Natural killer cell (primary cell): Measurements from ENCODE around the gene SPRN. TPM values are rescaled to one million over a fixed set of nuclear protein-coding genes. Genes with fewer than 3 reads are reported as not detected.

ENCODE experiments used
- ATAC-seq, 3 donors: fragments of 150-1000 bp in 2 of 3; fragments of 200-7000 bp in 1 of 3; cut with Tn5 transposase; 1 replicate in 1 of 3; 2 replicates in 2 of 3; pipeline ENCODE4 v1.10.0; 2021; ENCODE audit warnings: mild to moderate bottlenecking in 2 of 3, moderate library complexity in 2 of 3
- DNase-seq, 2 donors: peaks; one replicate each; pipeline versions ENCODE4 v3.0.0 to v3.0.0-alpha.2; 2013 to 2021; ENCODE audit warnings: mixed read lengths in 1 of 2
- H3K27ac ChIP-seq: one replicate; pipeline ENCODE4 v1.5.1; 2013; ENCODE audit warnings: mild to moderate bottlenecking, low read length
- H3K27me3 ChIP-seq: one replicate; pipeline ENCODE4 v1.6.1; 2013; ENCODE audit warnings: low read length; ENCODE audit not compliant: control insufficient read depth, insufficient read depth
- H3K36me3 ChIP-seq: one replicate; pipeline ENCODE4 v1.6.1; 2013; ENCODE audit warnings: low read length; ENCODE audit not compliant: control insufficient read depth, insufficient read depth
- H3K4me1 ChIP-seq: one replicate; pipeline ENCODE4 v1.6.1; 2013; ENCODE audit warnings: low read length; ENCODE audit not compliant: control insufficient read depth, insufficient read depth
- H3K4me3 ChIP-seq: one replicate; pipeline ENCODE4 v1.5.1; 2013; ENCODE audit warnings: low read length
- H3K9me3 ChIP-seq: one replicate; pipeline ENCODE4 v1.6.1; 2013; ENCODE audit warnings: low read length; ENCODE audit not compliant: control insufficient read depth, insufficient read depth
- H3K27ac Mint-ChIP-seq, 2 donors: one replicate each; pipeline ENCODE4 v1.8.0; 2022; ENCODE audit warnings: mild to moderate bottlenecking in 2 of 2, mixed read lengths in 2 of 2, moderate library complexity in 1 of 2
- H3K27me3 Mint-ChIP-seq, 2 donors: one replicate each; pipeline ENCODE4 v1.8.0; 2022; ENCODE audit warnings: low read depth in 2 of 2, mixed read lengths in 2 of 2
- H3K36me3 Mint-ChIP-seq: one replicate; pipeline ENCODE4 v1.8.0; 2022; ENCODE audit warnings: mixed read lengths
- H3K4me1 Mint-ChIP-seq, 2 donors: one replicate each; pipeline ENCODE4 v1.8.0; 2022; ENCODE audit warnings: mixed read lengths in 2 of 2
- H3K4me3 Mint-ChIP-seq: one replicate; pipeline ENCODE4 v1.8.0; 2022; ENCODE audit warnings: mild to moderate bottlenecking, moderate library complexity, mixed read lengths
- H3K9me3 Mint-ChIP-seq, 2 donors: one replicate each; pipeline ENCODE4 v1.8.0; 2022; ENCODE audit warnings: mixed read lengths in 2 of 2
- WGBS: methylation state at CpG from one replicate; pipeline ENCODE4 v1.1.7; 2013; ENCODE audit warnings: missing lambda C conversion rate; ENCODE audit not compliant: insufficient coverage; 5-methylcytosine and 5-hydroxymethylcytosine counted together
- intact Hi-C: fragments of 100-400 bp; cut with micrococcal nuclease; formaldehyde crosslinking; loops from one replicate; pipeline ENCODE4 v1.14.2; 2022
- total RNA-seq, 4 donors: library from RNA; stranded (reverse); fragments of 120-200 nt in 1 of 4; gene quantifications; one replicate each; pipeline versions ENCODE4 v1.2.3 to v1.2.4, GENCODE V29; 2013 to 2022
- TF ChIP-seq, protein P1 (sequence below): fragments of 200-600 bp; IDR thresholded peaks from one replicate; pipeline ENCODE4 v1.8.0; 2022; ENCODE audit warnings: antibody characterized with exemption

Gene SPRN
- total RNA-seq, 3 donors from 2014 or later (not counting 1 experiment from before 2014, with no cell fraction given), result not detected

DNA sequence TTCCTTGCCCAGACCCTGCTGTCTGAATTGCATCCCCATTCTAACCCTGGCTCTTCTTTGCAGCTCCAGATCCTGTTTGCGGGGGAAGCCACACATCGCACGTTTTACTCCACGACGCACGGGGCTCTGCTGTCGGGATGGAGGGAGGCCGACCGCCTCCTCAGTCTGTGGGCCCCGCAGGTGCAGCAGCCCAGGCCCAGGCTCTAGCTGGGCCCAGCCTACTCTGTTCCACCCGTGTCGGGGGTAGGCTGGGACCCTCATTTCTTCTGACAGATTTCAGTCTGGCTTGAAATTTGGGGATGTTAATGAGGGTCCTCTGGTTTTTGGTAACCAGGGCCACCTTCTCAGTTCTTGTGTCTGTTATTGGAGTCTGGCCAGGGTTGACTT, 33.2 kb downstream of the SPRN start:
- H3K27me3 Mint-ChIP-seq, result no peaks in the 10 kb centered on the region
- H3K27ac Mint-ChIP-seq, result peak overlapping the region; percentile 91 to 92

DNA sequence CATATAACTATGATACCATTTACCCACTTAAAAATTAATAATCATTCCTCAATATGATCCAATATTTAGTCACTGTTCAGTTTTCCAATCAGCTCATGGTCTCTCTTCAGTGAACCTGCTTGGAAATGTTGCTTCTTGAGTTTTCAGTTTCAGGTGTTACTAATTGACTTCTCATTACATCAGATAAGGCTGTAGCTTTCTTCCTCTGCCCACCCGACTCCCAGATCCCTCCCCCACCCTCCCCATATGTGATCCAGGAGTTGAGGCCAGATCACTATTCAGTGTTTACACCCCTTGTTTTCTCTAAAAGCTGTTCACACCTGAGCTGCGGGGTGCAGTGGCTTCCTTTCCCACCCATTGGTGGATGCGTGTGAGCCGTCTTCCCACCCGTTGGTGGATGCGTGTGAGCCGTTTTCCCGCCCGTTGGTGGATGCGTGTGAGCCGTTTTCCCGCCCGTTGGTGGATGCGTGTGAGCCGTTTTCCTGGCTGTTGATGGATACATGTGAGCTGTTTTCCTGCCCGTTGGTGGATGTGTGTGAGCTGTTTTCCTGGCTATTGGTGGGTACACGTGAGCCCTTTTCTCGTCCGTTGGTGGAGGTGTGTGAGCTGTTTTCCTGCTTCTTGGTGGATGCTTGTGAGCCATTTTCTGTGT, 33.7 kb downstream of the SPRN start:
- WGBS, result 81% methylated on average over 19 of the region's 19 CpGs
- peaks cover 42 to 45% of the 10 kb centered on the region in 2 donors for H3K4me1 Mint-ChIP-seq
- no peak for ATAC-seq
- H3K36me3 Mint-ChIP-seq, result no peaks in the 10 kb centered on the region
- intact Hi-C loops, result loop anchor here (5.0 kb wide), 1 partner anchor 113 kb away; the partner anchor contains the start of gene ADAM8
- H3K27ac Mint-ChIP-seq, result peak overlapping the region; percentile 91 to 92
- Histone ChIP-seq H3K9me3 (no peaks in the 10 kb centered on the region), H3K36me3 (no peaks in the 10 kb centered on the region), H3K27ac (peak overlapping the region; percentile 68), H3K27me3 (no peaks in the 10 kb centered on the region), H3K4me1 (peaks cover 69% of the 10 kb centered on the region), H3K4me3 (no peak overlapping the region)
- no peaks in the 10 kb centered on the region for H3K9me3 Mint-ChIP-seq
- TF ChIP-seq, protein P1, sequence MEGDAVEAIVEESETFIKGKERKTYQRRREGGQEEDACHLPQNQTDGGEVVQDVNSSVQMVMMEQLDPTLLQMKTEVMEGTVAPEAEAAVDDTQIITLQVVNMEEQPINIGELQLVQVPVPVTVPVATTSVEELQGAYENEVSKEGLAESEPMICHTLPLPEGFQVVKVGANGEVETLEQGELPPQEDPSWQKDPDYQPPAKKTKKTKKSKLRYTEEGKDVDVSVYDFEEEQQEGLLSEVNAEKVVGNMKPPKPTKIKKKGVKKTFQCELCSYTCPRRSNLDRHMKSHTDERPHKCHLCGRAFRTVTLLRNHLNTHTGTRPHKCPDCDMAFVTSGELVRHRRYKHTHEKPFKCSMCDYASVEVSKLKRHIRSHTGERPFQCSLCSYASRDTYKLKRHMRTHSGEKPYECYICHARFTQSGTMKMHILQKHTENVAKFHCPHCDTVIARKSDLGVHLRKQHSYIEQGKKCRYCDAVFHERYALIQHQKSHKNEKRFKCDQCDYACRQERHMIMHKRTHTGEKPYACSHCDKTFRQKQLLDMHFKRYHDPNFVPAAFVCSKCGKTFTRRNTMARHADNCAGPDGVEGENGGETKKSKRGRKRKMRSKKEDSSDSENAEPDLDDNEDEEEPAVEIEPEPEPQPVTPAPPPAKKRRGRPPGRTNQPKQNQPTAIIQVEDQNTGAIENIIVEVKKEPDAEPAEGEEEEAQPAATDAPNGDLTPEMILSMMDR, result no peak
- no peaks in the 10 kb centered on the region for H3K27me3 Mint-ChIP-seq
- DNase-seq, result no peak
- H3K4me3 Mint-ChIP-seq, result peak overlapping the region; percentile 87

More for the DNA sequence above, 33.2 kb downstream of the SPRN start:
- DNase-seq, result no peak
- intact Hi-C loops, result loop anchor here (5.0 kb wide), 1 partner anchor 114 kb away; the partner anchor contains the start of gene ADAM8
- Histone ChIP-seq H3K4me3 (no peak overlapping the region), H3K27ac (peak overlapping the region; percentile 68), H3K27me3 (no peaks in the 10 kb centered on the region), H3K9me3 (no peaks in the 10 kb centered on the region), H3K36me3 (no peaks in the 10 kb centered on the region), H3K4me1 (peaks cover 69% of the 10 kb centered on the region)
- Mint-ChIP-seq H3K36me3 (no peaks in the 10 kb centered on the region), H3K9me3 (no peaks in the 10 kb centered on the region), H3K4me1 (peaks cover 42 to 45% of the 10 kb centered on the region in 2 donors), H3K4me3 (peak overlapping the region; percentile 49)
- 92% methylated on average over 12 of the region's 12 CpGs for WGBS
- TF ChIP-seq, protein P1, result no peak
- no peak for ATAC-seq

DNA sequence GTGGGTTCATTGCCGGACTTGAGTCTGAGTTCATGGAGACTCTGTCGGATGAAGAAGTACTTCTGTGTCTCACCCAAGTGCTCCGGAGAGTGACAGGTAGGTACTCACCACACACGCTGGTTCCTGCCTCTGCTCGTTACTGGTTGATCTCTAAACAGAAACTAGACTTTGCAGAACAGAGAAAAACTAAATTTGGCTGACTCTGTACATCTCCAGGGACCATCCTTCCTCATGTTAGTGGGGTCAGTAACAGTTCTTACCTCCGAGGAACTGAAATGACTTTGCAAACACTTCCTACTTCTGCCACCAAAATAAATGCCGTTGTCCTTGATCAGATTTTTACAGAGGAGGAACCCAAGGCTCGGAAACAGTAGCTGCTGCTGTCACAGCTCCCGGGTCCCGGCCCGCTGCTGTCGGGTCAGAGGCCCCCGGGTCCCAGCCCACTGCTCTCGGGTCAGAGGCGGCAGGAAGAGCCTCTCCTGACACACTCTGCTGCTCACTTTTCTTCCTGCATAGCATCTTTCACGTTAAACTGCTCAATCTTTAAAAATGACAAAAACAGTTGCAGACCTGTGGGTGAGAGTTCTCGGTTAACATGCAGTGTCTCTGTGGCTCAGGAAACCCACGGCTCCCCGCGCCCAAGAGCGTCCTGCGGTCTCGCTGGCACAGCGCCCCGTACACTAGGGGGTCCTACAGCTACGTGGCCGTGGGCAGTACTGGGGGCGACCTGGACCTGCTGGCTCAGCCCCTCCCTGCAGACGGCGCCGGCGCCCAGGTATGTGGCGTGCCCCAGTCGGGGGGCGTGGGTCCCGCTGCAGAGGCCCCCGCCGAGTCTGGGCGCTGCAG, 35.2 kb downstream of the SPRN start:
- 12% methylated on average over 39 of the region's 39 CpGs for WGBS
- Mint-ChIP-seq H3K9me3 (no peaks in the 10 kb centered on the region), H3K36me3 (no peaks in the 10 kb centered on the region), H3K4me3 (peak overlapping the region; percentile 87), H3K27me3 (no peaks in the 10 kb centered on the region), H3K27ac (peak overlapping the region; percentile 91 to 92), H3K4me1 (peaks cover 31 to 34% of the 10 kb centered on the region in 2 donors)
- peak overlapping the region; percentile 33 for H3K4me3 ChIP-seq
- DNase-seq, result peak; percentile 42 to 66
- H3K4me1 ChIP-seq, result peaks cover 56% of the 10 kb centered on the region
- intact Hi-C loops, result loop anchor here (2.0 kb wide), 1 partner anchor 16 kb away; the partner anchor contains the start of gene ECHS1
- ATAC-seq, result peak; percentile 28 to 46 (median 32)
- TF ChIP-seq, protein P1, result no peak
- no peaks in the 10 kb centered on the region for H3K9me3 ChIP-seq
- peaks cover 4% of the 10 kb centered on the region for H3K36me3 ChIP-seq
- H3K27me3 ChIP-seq, result no peaks in the 10 kb centered on the region
- H3K27ac ChIP-seq, result peak overlapping the region; percentile 68
